NCI-H1092 treated with DMSO at 0.1 percent for 48 hours (cell line): ENCODE measurements around the gene SLC22A3.

Experiments
- DNase-seq: peaks from one replicate; lab custom pipeline; 2025; lab: John Stamatoyannopoulos, UW

The SLC22A3 gene

GRCh38 chr6:160417550-160417949 lies 69.4 kb downstream of the SLC22A3 start:
- DNase-seq, result no peak

- no peak for DNase-seq
Measured at GRCh38 chr6:160418370-160418769, 70.2 kb downstream of the SLC22A3 start.

- no peak for DNase-seq
Measured at GRCh38 chr6:160419488-160419887, 71.3 kb downstream of the SLC22A3 start.

- DNase-seq, result no peak
Measured at GRCh38 chr6:160420253-160420968, 72.2 kb downstream of the SLC22A3 start.

GRCh38 chr6:160420969-160421556 lies 72.9 kb downstream of the SLC22A3 start:
- DNase-seq, result no peak

GRCh38 chr6:160421854-160422253 lies 73.7 kb downstream of the SLC22A3 start:
- DNase-seq, result no peak

GRCh38 chr6:160424256-160424655 lies 76.1 kb downstream of the SLC22A3 start:
- no peak for DNase-seq

GRCh38 chr6:160426136-160426535 lies 78.0 kb downstream of the SLC22A3 start:
- DNase-seq, result no peak

GRCh38 chr6:160427312-160428068 lies 79.3 kb downstream of the SLC22A3 start:
- peak; percentile 64 for DNase-seq

GRCh38 chr6:160428069-160428430 lies 79.9 kb downstream of the SLC22A3 start:
- peak; percentile 93 for DNase-seq

GRCh38 chr6:160428818-160429619 lies 80.8 kb downstream of the SLC22A3 start:
- DNase-seq, result peak; percentile 53

GRCh38 chr6:160429620-160429895 lies 81.4 kb downstream of the SLC22A3 start:
- no peak for DNase-seq

GRCh38 chr6:160430203-160430602 lies 82.0 kb downstream of the SLC22A3 start:
- DNase-seq, result no peak

- DNase-seq, result no peak
Measured at GRCh38 chr6:160430751-160431150, 82.6 kb downstream of the SLC22A3 start.

GRCh38 chr6:160431226-160431625 lies 83.0 kb downstream of the SLC22A3 start:
- DNase-seq, result peak; percentile 29

GRCh38 chr6:160431791-160432404 lies 83.7 kb downstream of the SLC22A3 start:
- DNase-seq, result no peak

GRCh38 chr6:160435935-160436334 lies 87.8 kb downstream of the SLC22A3 start:
- no peak for DNase-seq

- no peak for DNase-seq
Measured at GRCh38 chr6:160437154-160437553, 89.0 kb downstream of the SLC22A3 start.

GRCh38 chr6:160437775-160438174 lies 89.6 kb downstream of the SLC22A3 start:
- DNase-seq, result no peak

GRCh38 chr6:160438481-160438880 lies 90.3 kb downstream of the SLC22A3 start:
- no peak for DNase-seq

GRCh38 chr6:160439751-160440150 lies 91.6 kb downstream of the SLC22A3 start:
- DNase-seq, result no peak

- DNase-seq, result no peak
Measured at GRCh38 chr6:160442151-160442550, 94.0 kb downstream of the SLC22A3 start.
